ENCODE data around the gene SERPINA7.
"Not testable (repeated sequence)": the region's sequence is repeated elsewhere in the genome, so short reads cannot be mapped to it uniquely, and the experiment has no call there.

The SERPINA7 gene

GRCh38 chrX:106007815-106008214 is 30.7 kb downstream of the SERPINA7 start:
- DNase-seq (ENCODE audit: low read depth) = no peak
- no peak overlapping the region for H3K4me3 ChIP-seq (ENCODE audit: low read length)

GRCh38 chrX:106005684-106006083 is 32.8 kb downstream of the SERPINA7 start:
- no peak for TF ChIP-seq CTCF (conservative IDR thresholded peaks at IDR 0.05; ENCODE audit: low read depth, low read length)
- no peak for DNase-seq (ENCODE audit: low read depth)
- H3K4me3 ChIP-seq (ENCODE audit: low read length) = no peak overlapping the region

More at GRCh38 chrX:106007815-106008214, 30.7 kb downstream of the SERPINA7 start:
- TF ChIP-seq CTCF (conservative IDR thresholded peaks at IDR 0.05; ENCODE audit: low read depth, low read length) = no peak

GRCh38 chrX:106000609-106001008 is 37.9 kb downstream of the SERPINA7 start:
- H3K4me3 ChIP-seq (ENCODE audit: low read length); DNase-seq (ENCODE audit: low read depth): not testable (repeated sequence)

GRCh38 chrX:106000203-106000602 is 38.3 kb downstream of the SERPINA7 start:
- TF ChIP-seq CTCF (conservative IDR thresholded peaks at IDR 0.05; ENCODE audit: low read depth, low read length) = no peak
- no peak overlapping the region for H3K4me3 ChIP-seq (ENCODE audit: low read length)
- DNase-seq (ENCODE audit: low read depth) = no peak

- no peak for DNase-seq (ENCODE audit: low read depth)
- no peak overlapping the region for H3K4me3 ChIP-seq (ENCODE audit: low read length)
- TF ChIP-seq CTCF (conservative IDR thresholded peaks at IDR 0.05; ENCODE audit: low read depth, low read length) = no peak
Measured at GRCh38 chrX:105999294-105999693, 39.2 kb downstream of the SERPINA7 start.

- not testable (repeated sequence) for DNase-seq (ENCODE audit: low read depth); H3K4me3 ChIP-seq (ENCODE audit: low read length)
Measured at GRCh38 chrX:105988487-105988886, 50.0 kb downstream of the SERPINA7 start.

Data from retinal pigment epithelial cell (primary cell).